ENCODE data around the gene ZNF454. TPM values are rescaled to one million over a fixed set of nuclear protein-coding genes. Genes with fewer than 3 reads are reported as not detected.

The ZNF454 gene
- total and polyA plus RNA-seq, 4 experiments from 2014 or later: 0.14 TPM; not detected in 3

GRCh38 chr5:178965465-178966055 is 24.6 kb downstream of the ZNF454 start:
- peaks cover 0 to 47% of the 10 kb centered on the region in 2 donors for H3K9me3 ChIP-seq (ENCODE audit: control insufficient read depth in 1 of 2, low read length in 2 of 2)
- no peaks in the 10 kb centered on the region for H3K4me1 Mint-ChIP-seq
- no peak overlapping the region for H3K4me3 ChIP-seq (ENCODE audit: low read length in 2 of 2)
- no peaks in the 10 kb centered on the region for H3K27me3 ChIP-seq (ENCODE audit: insufficient read depth, low read length)
- H3K9me3 Mint-ChIP-seq: peaks cover 6 to 90% (median 82%) of the 10 kb centered on the region in 8 donors
- intact Hi-C loops (cut with micrococcal nuclease): no loop called here
- no peaks in the 10 kb centered on the region for H3K27me3 Mint-ChIP-seq
- no peak overlapping the region for H3K27ac Mint-ChIP-seq
- no peaks in the 10 kb centered on the region for H3K4me1 ChIP-seq (ENCODE audit: insufficient read depth, low read length)
- no peaks in the 10 kb centered on the region for H3K36me3 ChIP-seq (ENCODE audit: insufficient read depth, low read length)
- H3K4me3 Mint-ChIP-seq: no peak overlapping the region
- no peak for DNase-seq
- H3K27ac ChIP-seq (ENCODE audit: low read depth, low read length): no peak overlapping the region
- POLR2A ChIA-PET (ENCODE audit: partially characterized antibody): no interaction called here
- H3K36me3 Mint-ChIP-seq: peaks cover 23 to 39% of the 10 kb centered on the region in 2 donors
- CTCF ChIA-PET (ENCODE audit: partially characterized antibody): no interaction called here

- Mint-ChIP-seq H3K4me1 (peaks cover 0 to 1% (median 0%) of the 10 kb centered on the region in 4 donors), H3K36me3 (peaks cover 3 to 8% of the 10 kb centered on the region in 2 donors), H3K27ac (no peak overlapping the region), H3K27me3 (peaks cover 0 to 5% of the 10 kb centered on the region in 2 donors), H3K9me3 (peaks cover 6 to 66% (median 45%) of the 10 kb centered on the region in 8 donors), H3K4me3 (no peak overlapping the region)
- Histone ChIP-seq H3K4me3 (ENCODE audit: low read length in 2 of 2) (no peak overlapping the region), H3K36me3 (ENCODE audit: insufficient read depth, low read length) (no peaks in the 10 kb centered on the region), H3K27me3 (ENCODE audit: insufficient read depth, low read length) (no peaks in the 10 kb centered on the region), H3K4me1 (ENCODE audit: insufficient read depth, low read length) (no peaks in the 10 kb centered on the region), H3K9me3 (ENCODE audit: control insufficient read depth in 1 of 2, low read length in 2 of 2) (peaks cover 0 to 8% of the 10 kb centered on the region in 2 donors), H3K27ac (ENCODE audit: low read depth, low read length) (no peak overlapping the region)
- POLR2A ChIA-PET (ENCODE audit: partially characterized antibody): no interaction called here
- intact Hi-C loops (cut with micrococcal nuclease): no loop called here
- CTCF ChIA-PET (ENCODE audit: partially characterized antibody): no interaction called here
- no peak for DNase-seq
Measured at GRCh38 chr5:178981381-178981780, 40.4 kb downstream of the ZNF454 start.

GRCh38 chr5:178982941-178983340 is 41.9 kb downstream of the ZNF454 start:
- Mint-ChIP-seq H3K27me3 (peaks cover 0 to under 1% of the 10 kb centered on the region in 2 donors), H3K4me3 (no peak overlapping the region), H3K4me1 (peaks cover 0 to 1% (median 0%) of the 10 kb centered on the region in 4 donors), H3K36me3 (peaks cover under 1 to 5% of the 10 kb centered on the region in 2 donors), H3K27ac (no peak overlapping the region), H3K9me3 (peaks cover 4 to 54% (median 36%) of the 10 kb centered on the region in 8 donors)
- DNase-seq: no peak
- no peaks in the 10 kb centered on the region for H3K9me3 ChIP-seq (ENCODE audit: control insufficient read depth in 1 of 2, low read length in 2 of 2)
- H3K27ac ChIP-seq (ENCODE audit: low read depth, low read length): no peak overlapping the region
- no peaks in the 10 kb centered on the region for H3K27me3 ChIP-seq (ENCODE audit: insufficient read depth, low read length)
- ChIA-PET CTCF (ENCODE audit: partially characterized antibody) (interaction anchor here (0.7 kb wide), 1 partner anchor 47 kb away, joined by 3 read pairs; no protein-coding TSS in a partner anchor), POLR2A (ENCODE audit: partially characterized antibody) (no interaction called here)
- H3K4me1 ChIP-seq (ENCODE audit: insufficient read depth, low read length): no peaks in the 10 kb centered on the region
- H3K4me3 ChIP-seq (ENCODE audit: low read length in 2 of 2): no peak overlapping the region
- intact Hi-C loops (cut with micrococcal nuclease): no loop called here
- no peaks in the 10 kb centered on the region for H3K36me3 ChIP-seq (ENCODE audit: insufficient read depth, low read length)

GRCh38 chr5:178983728-178984127 is 42.7 kb downstream of the ZNF454 start:
- Histone ChIP-seq H3K27ac (ENCODE audit: low read depth, low read length) (no peak overlapping the region), H3K4me3 (ENCODE audit: low read length in 2 of 2) (no peak overlapping the region), H3K27me3 (ENCODE audit: insufficient read depth, low read length) (no peaks in the 10 kb centered on the region), H3K9me3 (ENCODE audit: control insufficient read depth in 1 of 2, low read length in 2 of 2) (no peaks in the 10 kb centered on the region), H3K36me3 (ENCODE audit: insufficient read depth, low read length) (no peaks in the 10 kb centered on the region), H3K4me1 (ENCODE audit: insufficient read depth, low read length) (no peaks in the 10 kb centered on the region)
- peaks cover 4 to 52% (median 31%) of the 10 kb centered on the region in 8 donors for H3K9me3 Mint-ChIP-seq
- H3K4me3 Mint-ChIP-seq: no peak overlapping the region
- POLR2A ChIA-PET (ENCODE audit: partially characterized antibody): no interaction called here
- no peak overlapping the region for H3K27ac Mint-ChIP-seq
- H3K36me3 Mint-ChIP-seq: peaks cover 0 to 4% of the 10 kb centered on the region in 2 donors
- DNase-seq: no peak
- intact Hi-C loops (cut with micrococcal nuclease): no loop called here
- H3K27me3 Mint-ChIP-seq: no peaks in the 10 kb centered on the region
- peaks cover 0 to 1% (median 0%) of the 10 kb centered on the region in 4 donors for H3K4me1 Mint-ChIP-seq
- CTCF ChIA-PET (ENCODE audit: partially characterized antibody): no interaction called here

GRCh38 chr5:178984145-178985072 is 43.4 kb downstream of the ZNF454 start:
- no peak overlapping the region for H3K4me3 Mint-ChIP-seq
- H3K36me3 ChIP-seq (ENCODE audit: insufficient read depth, low read length): no peaks in the 10 kb centered on the region
- POLR2A ChIA-PET (ENCODE audit: partially characterized antibody): no interaction called here
- H3K27ac ChIP-seq (ENCODE audit: low read depth, low read length): no peak overlapping the region
- peaks cover 0 to 1% (median 0%) of the 10 kb centered on the region in 4 donors for H3K4me1 Mint-ChIP-seq
- no peaks in the 10 kb centered on the region for H3K9me3 ChIP-seq (ENCODE audit: control insufficient read depth in 1 of 2, low read length in 2 of 2)
- no peak overlapping the region for H3K27ac Mint-ChIP-seq
- intact Hi-C loops (cut with micrococcal nuclease): no loop called here
- no peaks in the 10 kb centered on the region for H3K27me3 ChIP-seq (ENCODE audit: insufficient read depth, low read length)
- H3K4me3 ChIP-seq (ENCODE audit: low read length in 2 of 2): no peak overlapping the region
- H3K9me3 Mint-ChIP-seq: peaks cover 3 to 46% (median 30%) of the 10 kb centered on the region in 8 donors
- no peak for DNase-seq
- no peaks in the 10 kb centered on the region for H3K4me1 ChIP-seq (ENCODE audit: insufficient read depth, low read length)
- CTCF ChIA-PET (ENCODE audit: partially characterized antibody): no interaction called here
- no peaks in the 10 kb centered on the region for H3K27me3 Mint-ChIP-seq
- H3K36me3 Mint-ChIP-seq: peaks cover 0 to 4% of the 10 kb centered on the region in 2 donors

GRCh38 chr5:178986326-178986960 is 45.4 kb downstream of the ZNF454 start:
- intact Hi-C loops (cut with micrococcal nuclease): no loop called here
- Histone ChIP-seq H3K9me3 (ENCODE audit: control insufficient read depth in 1 of 2, low read length in 2 of 2) (no peaks in the 10 kb centered on the region), H3K36me3 (ENCODE audit: insufficient read depth, low read length) (no peaks in the 10 kb centered on the region), H3K27ac (ENCODE audit: low read depth, low read length) (no peak overlapping the region), H3K27me3 (ENCODE audit: insufficient read depth, low read length) (no peaks in the 10 kb centered on the region), H3K4me3 (ENCODE audit: low read length in 2 of 2) (no peak overlapping the region), H3K4me1 (ENCODE audit: insufficient read depth, low read length) (no peaks in the 10 kb centered on the region)
- H3K27ac Mint-ChIP-seq: no peak overlapping the region
- H3K4me1 Mint-ChIP-seq: peaks cover 0 to 1% (median 0%) of the 10 kb centered on the region in 4 donors
- peaks cover 0 to 31% (median 21%) of the 10 kb centered on the region in 8 donors for H3K9me3 Mint-ChIP-seq
- CTCF ChIA-PET (ENCODE audit: partially characterized antibody): no interaction called here
- peaks cover 0 to 3% of the 10 kb centered on the region in 2 donors for H3K27me3 Mint-ChIP-seq
- H3K4me3 Mint-ChIP-seq: no peak overlapping the region
- no peak for DNase-seq
- no peaks in the 10 kb centered on the region for H3K36me3 Mint-ChIP-seq
- POLR2A ChIA-PET (ENCODE audit: partially characterized antibody): no interaction called here
